Hippocampal formation (tissue), 2 donors: ENCODE results near the gene POLD3.
A peak's percentile ranks its signal among the peaks of the same experiment; 100 is the strongest.

Experiments used
- DNase-seq, 2 donors: peaks; one replicate each; lab custom pipeline; 2025; lab: John Stamatoyannopoulos, UW

The POLD3 gene

GRCh38 chr11:74592441-74593362 is at the start of gene POLD3:
POLD3 (plus strand) TSS chr11:74592582; CDS start chr11:74592659, 77 bp downstream.
- peak; percentile 87 to 93 for DNase-seq

DNA sequence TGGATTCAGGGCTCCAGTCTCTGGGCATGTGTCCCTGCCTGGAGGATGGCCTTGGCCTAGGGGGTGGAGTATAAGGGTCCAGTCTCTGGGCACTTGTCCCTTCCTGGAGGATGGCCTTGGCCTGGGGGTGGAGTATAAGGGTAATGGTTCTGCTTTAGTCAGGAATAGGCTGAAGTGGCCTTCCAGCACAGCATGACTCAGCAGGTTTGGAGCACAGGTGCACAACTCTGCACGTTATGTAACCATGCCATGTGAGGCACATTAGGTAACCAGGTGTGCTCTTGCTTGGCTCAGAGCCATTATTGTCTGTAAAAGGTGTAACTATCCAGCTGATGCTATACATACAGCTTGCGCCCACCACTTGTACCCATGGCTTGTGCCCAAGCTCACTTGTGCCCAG is 48.4 kb upstream of the POLD3 start:
- DNase-seq, result no peak

GRCh38 chr11:74546752-74547151 is 45.6 kb upstream of the POLD3 start:
- DNase-seq, result no peak

GRCh38 chr11:74550991-74551753 is 41.2 kb upstream of the POLD3 start:
- DNase-seq, result no peak

GRCh38 chr11:74551754-74552145 is 40.6 kb upstream of the POLD3 start:
- no peak for DNase-seq

GRCh38 chr11:74557526-74557925 is 34.9 kb upstream of the POLD3 start:
- no peak for DNase-seq

GRCh38 chr11:74559110-74559933 is 33.1 kb upstream of the POLD3 start:
- no peak for DNase-seq

DNA sequence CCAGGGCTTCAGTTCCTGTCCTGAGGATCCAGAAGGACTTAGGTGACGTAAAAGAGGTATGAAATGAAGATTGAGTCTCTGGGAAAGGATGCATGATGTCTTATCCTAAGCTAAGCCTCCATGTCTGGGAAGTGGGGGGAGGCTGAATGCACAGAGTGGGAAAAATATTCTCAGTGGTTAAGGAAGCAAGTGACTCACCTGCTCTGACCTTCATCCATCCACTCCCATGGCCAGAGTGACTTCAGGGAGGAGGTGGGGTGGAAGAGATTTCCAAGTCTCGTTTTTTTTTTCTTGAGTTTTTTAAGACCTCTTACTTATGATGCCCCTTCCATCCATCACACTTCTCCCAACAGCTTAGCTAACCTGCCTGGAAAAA is 32.5 kb upstream of the POLD3 start:
- no peak for DNase-seq

DNA sequence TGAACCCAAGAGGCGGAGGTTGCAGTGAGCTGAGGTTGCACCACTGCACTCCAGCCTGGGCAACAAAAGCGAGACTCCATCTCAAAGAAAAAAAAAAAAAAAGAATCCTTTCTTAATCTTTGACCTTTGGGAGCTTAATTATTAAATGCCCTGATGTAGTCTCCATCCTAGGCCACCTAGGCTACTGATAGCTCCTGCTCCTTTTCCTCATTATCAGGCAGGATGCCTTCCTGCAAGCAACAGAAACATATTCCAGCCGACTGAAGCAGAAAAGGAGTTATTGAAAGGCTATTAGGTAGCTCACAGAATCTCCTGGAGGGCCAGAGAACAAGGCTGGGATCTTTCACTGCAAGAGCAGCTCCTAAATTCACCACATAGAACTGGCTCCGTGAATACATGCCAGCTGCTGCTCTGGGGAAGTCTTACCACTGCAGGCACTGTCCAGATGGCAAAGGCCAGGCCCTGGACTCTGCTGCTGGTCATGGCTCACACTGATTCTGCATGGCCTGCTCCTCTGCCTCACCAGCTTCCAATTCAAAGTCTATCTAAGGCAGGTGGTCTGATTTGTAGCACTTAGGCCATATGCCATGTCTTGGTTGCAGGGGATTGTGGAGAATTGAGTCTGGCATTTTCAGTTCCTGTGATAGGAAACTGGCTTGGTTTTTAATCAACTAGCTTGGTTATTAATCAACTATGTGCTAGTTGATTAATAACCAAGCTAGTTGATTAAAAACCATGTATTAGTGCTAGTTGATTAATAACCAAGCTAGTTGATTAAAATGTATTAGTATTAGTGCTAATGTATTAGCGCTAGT is 26.0 kb upstream of the POLD3 start:
- no peak for DNase-seq

- no peak for DNase-seq
These were observed 24.4 kb upstream of the POLD3 start for GRCh38 chr11:74568028-74568427.

DNA sequence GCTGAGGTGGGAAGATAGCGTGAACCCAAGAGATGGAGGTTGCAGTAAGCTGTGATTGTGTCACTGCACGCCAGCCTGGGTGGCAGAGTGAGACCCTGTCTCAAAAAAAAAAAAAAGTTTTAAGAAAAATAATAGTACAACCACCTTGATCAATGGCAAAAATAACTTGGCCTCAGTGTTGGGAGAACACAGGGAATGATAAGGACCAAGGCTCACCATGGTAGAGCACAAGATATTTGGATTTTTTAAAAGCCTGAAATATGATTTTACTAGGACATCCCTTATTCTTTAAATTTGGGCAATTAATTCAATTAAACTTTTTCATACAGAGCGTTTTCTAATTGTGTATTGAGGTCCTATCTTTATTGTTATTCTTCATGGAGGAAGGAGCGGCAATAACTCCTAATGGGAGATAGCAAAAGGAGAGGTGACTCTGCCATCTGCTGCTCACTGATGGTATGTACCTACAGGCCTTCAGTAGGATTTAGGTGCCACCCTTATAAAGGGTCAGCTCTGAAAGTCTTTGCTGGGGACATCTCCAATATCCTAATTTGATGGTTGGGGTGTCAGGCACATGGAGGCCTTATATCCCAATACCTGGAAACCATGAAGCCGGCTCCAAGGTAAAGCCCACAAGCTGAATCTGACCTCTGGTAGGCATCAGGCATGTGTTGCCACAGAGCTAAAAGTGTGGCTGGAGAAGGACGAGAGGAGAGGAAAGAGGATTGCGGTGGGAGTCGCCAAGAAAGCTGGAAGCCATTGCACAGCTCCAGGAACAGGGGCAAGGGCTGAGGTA is 21.9 kb upstream of the POLD3 start:
- DNase-seq, result peak in 1 of 2 donors; percentile 16

DNA sequence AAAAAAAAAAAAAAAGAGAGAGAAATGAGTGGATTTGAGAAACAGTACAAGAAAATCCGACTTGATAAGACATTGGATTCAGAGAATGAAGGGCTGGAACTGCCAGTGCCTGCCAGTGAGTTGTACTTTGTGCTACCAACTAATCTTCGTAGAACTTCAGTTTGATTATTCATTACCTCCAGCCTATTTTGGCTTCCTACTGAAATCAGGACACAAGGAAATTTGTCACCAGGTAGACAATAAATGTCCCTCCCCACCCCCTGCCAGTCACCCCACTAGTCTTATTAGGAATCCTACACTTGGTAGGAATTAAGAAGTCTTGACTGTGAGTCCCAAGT is 21.4 kb upstream of the POLD3 start:
- no peak for DNase-seq

DNA sequence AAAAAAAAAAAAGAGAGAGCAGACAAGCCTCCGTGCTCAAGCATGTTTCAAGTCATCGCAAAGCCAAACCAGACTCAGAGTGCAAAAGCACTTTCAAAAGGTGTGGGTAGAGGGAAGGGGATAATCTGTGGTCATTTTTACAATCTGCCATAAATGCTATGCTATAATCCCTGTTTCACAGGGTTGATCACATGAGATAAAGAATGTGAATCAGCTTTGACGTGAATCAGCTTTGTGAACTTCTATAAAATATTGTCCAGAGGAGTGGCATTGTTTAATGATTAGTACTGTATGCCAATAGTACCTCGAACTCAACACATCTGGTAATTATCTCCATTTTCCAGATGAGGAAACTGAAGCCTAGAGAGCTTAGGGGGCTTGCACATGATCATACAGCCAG is 20.0 kb upstream of the POLD3 start:
- no peak for DNase-seq

- DNase-seq, result no peak
These were observed 17.8 kb upstream of the POLD3 start for GRCh38 chr11:74574563-74574962.

- no peak for DNase-seq
These were observed 16.4 kb upstream of the POLD3 start for GRCh38 chr11:74575999-74576398.

DNA sequence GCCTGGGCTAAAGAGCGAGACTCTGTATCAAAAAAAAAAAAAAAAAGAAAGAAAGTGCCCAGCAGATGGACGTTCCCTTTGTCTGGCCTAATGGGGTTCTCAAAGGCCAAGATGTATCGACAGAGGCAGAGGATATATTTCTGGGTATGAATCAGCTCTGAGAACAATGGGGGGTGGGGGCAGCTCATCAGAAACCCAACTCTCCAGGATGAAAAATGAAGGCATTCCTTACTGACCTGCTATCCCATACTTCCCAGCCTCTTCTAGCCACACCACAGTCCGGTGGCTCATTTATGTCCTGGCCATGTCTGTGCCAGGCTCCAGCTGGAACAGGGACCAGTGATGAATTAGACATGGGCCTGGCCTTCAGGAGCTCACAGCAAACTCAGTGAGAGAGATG is 15.2 kb upstream of the POLD3 start:
- DNase-seq, result no peak

DNA sequence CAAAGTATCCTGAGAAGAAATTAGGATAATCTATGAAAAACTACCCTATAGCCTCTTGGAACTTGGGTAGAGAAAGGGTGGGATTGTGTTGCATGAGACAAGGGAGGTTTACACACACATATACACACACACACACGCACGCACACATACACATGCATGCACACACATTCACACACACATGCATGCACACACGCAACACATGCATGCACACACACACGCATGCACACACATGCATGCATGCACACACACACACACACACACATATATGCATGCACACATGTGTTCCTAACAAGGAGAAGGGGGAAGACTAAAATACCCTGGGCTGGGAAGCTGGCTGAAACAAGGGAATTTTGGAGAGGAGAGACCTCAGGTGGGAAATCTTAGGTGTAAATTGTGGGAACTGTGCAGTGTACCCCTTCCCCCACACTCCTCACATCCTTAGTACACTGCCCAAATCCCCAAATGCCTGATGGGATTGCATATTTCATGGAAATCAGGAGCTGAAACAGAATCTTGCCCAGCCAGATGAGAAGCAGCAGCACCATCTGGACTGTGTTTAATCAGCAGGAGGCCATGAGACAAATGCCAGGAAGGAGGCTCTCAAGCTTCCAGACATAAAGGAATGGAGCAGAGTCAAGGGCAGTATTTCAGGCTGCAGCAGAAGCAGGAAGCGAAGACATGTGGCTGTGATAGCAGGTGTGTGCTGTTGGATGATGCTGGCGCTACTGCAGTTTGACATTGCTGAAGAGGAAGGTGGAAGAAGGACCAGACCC is 14.6 kb upstream of the POLD3 start:
- no peak for DNase-seq

- DNase-seq, result no peak
These were observed 12.7 kb upstream of the POLD3 start for GRCh38 chr11:74579577-74580270.

DNA sequence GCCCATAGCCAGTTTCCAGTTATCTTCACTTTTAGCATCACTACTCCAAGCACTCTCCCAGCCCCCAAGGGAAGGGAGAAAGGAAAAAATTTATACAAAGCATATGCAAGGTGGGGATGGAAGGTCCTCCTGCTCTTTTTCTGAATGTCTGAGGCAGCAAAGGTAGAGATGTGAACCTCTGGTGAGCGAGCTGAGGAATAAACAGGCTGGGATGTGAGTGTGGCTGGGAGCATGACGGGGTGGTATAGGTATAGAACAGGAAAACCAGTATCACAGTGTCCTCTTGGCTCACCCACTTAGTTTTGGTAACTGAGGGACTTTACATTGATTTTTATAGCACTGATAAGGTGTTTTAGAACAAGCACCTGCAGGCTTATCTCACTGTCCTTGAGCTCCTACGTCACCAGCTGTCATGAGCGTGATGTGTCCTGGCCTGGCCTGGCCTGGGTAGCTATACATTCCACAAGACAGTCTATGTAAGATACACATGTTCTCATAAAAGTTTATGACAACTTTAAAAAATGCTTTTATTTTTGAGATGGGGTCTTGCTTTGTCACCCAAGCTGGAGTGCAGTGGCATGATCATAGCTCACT is 10.3 kb upstream of the POLD3 start:
- DNase-seq, result no peak
